GM12873 (cell line): ENCODE results near the gene CELSR1.

ENCODE experiments used
- CTCF ChIP-seq: IDR thresholded peaks from 2 replicates; pipeline ENCODE4 v1.5.1; 2012; ENCODE audit warnings: low read depth, mild to moderate bottlenecking, moderate library complexity, low read length, control low read depth; ENCODE audit not compliant: insufficient read depth; ENCODE audit errors: missing control alignments

CELSR1 gene

DNA sequence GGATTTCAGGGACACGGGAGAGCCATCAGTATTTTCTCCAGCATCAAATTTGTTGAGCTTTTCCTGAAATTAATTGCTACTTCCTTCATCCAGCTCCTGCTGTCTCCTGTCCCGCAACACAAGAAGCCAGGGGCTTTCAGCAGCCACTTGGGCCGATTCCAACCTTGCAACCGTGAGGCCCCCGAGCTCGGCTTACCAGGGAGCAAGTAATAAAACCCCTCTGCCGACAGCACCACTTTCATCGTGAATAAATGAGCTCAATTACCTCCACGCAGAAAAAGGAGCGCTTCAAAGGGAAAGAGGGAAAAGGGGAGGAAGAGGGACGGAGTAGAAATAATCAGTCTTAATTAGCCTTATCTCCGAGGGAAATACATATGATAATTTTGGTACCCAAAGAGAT, 76.6 kb downstream of the CELSR1 start:
- no peak for TF ChIP-seq CTCF

GRCh38 chr22:46459347-46460065, 77.9 kb downstream of the CELSR1 start:
- no peak for TF ChIP-seq CTCF

DNA sequence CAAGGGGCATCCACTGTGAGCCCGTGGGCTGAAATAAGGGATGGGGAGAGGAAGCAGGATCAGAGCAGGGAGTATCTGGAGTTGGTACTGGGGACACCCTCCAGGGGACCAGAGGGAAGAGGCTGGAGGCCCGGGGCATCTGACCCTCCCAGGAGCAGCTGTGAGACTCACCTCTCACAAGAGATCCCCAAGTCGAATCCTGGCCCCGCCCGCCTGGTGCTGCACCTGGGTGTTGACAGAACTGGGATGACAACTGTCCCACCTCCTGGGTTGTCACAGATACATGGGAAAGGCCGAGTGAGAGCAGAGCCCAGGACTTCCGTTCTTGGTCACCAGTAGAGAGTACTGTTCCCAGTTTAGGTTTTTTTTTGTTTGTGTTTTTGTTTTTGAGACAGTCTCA, 78.9 kb downstream of the CELSR1 start:
- TF ChIP-seq CTCF, result no peak

GRCh38 chr22:46457502-46458488, 79.6 kb downstream of the CELSR1 start:
- no peak for TF ChIP-seq CTCF

DNA sequence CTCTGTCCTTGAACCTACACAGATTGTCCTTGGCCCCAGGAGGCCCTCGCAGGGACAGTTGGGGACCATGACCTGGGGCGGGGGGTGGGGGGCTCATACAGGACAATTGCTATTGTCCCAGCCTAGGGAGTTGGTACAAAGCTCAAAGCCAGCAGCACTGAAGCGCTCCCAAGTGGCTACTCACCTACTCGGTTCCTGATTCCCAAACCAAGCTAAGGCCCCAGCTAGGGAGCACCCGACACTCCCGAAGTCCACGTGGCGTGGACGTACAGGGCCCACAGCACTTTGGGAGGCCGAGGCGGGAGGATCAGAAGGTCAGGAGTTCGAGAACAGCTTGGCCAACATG, 80.6 kb downstream of the CELSR1 start:
- TF ChIP-seq CTCF, result no peak

- no peak for TF ChIP-seq CTCF
Measured at GRCh38 chr22:46455446-46455845, 82.0 kb downstream of the CELSR1 start.
